GM12878 (cell line): ENCODE data around the gene FILIP1L. TPM values are rescaled to one million over a fixed set of nuclear protein-coding genes. Genes with fewer than 3 reads are reported as not detected.

Source experiments
- ATAC-seq: fragments of 200-7000 bp; cut with Tn5 transposase; 3 replicates; pipeline ENCODE4 v1.9.1; 2020; ENCODE audit warnings: mild to moderate bottlenecking, moderate library complexity
- BruUV-seq: library from RNA; stranded (reverse); fragments of 400-500 nt; replicated peaks from 2 replicates; lab custom pipeline; 2021; lab: Mats Ljungman, UMichigan
- CTCF ChIA-PET: fragments of 300-600 bp; sonication (Branson Sonifier 250); formaldehyde crosslinking; extraction: SDS; loops from one replicate; lab custom pipeline; 2021; ENCODE audit warnings: inconsistent platforms; lab: Yijun Ruan, JAX
- POLR2A ChIA-PET: fragments of 350-600 bp; formaldehyde crosslinking; extraction: SDS; loops from one replicate; lab custom pipeline; 2021; ENCODE audit warnings: inconsistent platforms; lab: Charles Lee
- RAD21 ChIA-PET: fragments of 300-600 bp; sonication (Branson Sonifier 250); formaldehyde crosslinking; loops from one replicate; lab custom pipeline; 2023; ENCODE audit warnings: antibody characterized with exemption; ENCODE audit not compliant: unreplicated experiment; lab: Charles Lee
- SMC1A ChIA-PET: fragments of 300-600 bp; sonication (Branson Sonifier 250); formaldehyde crosslinking; loops from one replicate; lab custom pipeline; 2023; ENCODE audit not compliant: unreplicated experiment, uncharacterized antibody; lab: Charles Lee
- DNase-seq: peaks from one replicate; pipeline ENCODE4 v3.0.0-alpha.2; 2011; ENCODE audit warnings: low read depth, low spot score
- FAIRE-seq: peaks from 3 replicates; lab custom pipeline; 2011; peaks lifted over from hg19 to GRCh38; lab: Jason Lieb, UNC
- H2AFZ ChIP-seq: 2 replicates; pipeline ENCODE4 v1.6.0; 2011; ENCODE audit warnings: low read depth, low read length, control low read depth; ENCODE audit not compliant: control insufficient read depth
- H3K27ac ChIP-seq: 2 replicates; pipeline ENCODE4 v1.5.1; 2011; ENCODE audit warnings: control low read depth; ENCODE audit not compliant: control insufficient read depth, insufficient read depth
- H3K27me3 ChIP-seq, 2 experiments: replicated peaks in 1 of 2; 2 replicates each; pipeline versions ENCODE4 v1.6.0 to v1.6.1; 2011; ENCODE audit warnings: low read length in 1 of 2; ENCODE audit not compliant: control insufficient read depth in 2 of 2, insufficient read depth in 2 of 2
- H3K36me3 ChIP-seq, 2 experiments: 2 replicates each; pipeline ENCODE4 v1.5.1; 2011; ENCODE audit warnings: low read length in 1 of 2; ENCODE audit not compliant: control insufficient read depth in 2 of 2, insufficient read depth in 2 of 2
- H3K4me1 ChIP-seq: 2 replicates; pipeline ENCODE4 v1.6.1; 2011; ENCODE audit warnings: mild to moderate bottlenecking, low read length, moderate library complexity, mixed read lengths; ENCODE audit not compliant: control insufficient read depth, insufficient read depth
- H3K4me2 ChIP-seq: 2 replicates; pipeline ENCODE4 v1.6.0; 2011; ENCODE audit warnings: control low read depth; ENCODE audit not compliant: control insufficient read depth, insufficient read depth
- H3K4me3 ChIP-seq: fragments of 200-600 bp; sonication (generic); 2 replicates; pipeline ENCODE4 v1.5.1; 2016
- H3K79me2 ChIP-seq: 2 replicates; pipeline ENCODE4 v1.6.0; 2011; ENCODE audit warnings: low read length; ENCODE audit not compliant: control insufficient read depth, insufficient read depth
- H3K9ac ChIP-seq: 2 replicates; pipeline ENCODE4 v1.8.0; 2011; ENCODE audit warnings: low read length, control low read depth, mixed read lengths; ENCODE audit not compliant: control insufficient read depth, insufficient read depth
- H3K9me3 ChIP-seq: replicated peaks from 3 replicates; pipeline ENCODE4 v1.5.1; 2011; ENCODE audit warnings: mild to moderate bottlenecking, low read length; ENCODE audit not compliant: control insufficient read depth, insufficient read depth
- H4K20me1 ChIP-seq: 2 replicates; pipeline ENCODE4 v1.6.0; 2011; ENCODE audit not compliant: control insufficient read depth, insufficient read depth
- ETV6 ChIP-seq, 2 experiments: fragments of 450-650 bp in 1 of 2; IDR thresholded peaks in 1 of 2; conservative IDR thresholded peaks in 1 of 2; 2 replicates each; pipeline ENCODE4 v1.6.1; 2014; ENCODE audit warnings: antibody characterized with exemption in 1 of 2, borderline replicate concordance in 1 of 2, low read depth in 1 of 2, mild to moderate bottlenecking in 1 of 2, moderate library complexity in 1 of 2
- FOXK2 ChIP-seq: fragments of 450-650 bp; IDR thresholded peaks from 2 replicates; pipeline ENCODE4 v1.6.1; 2017; ENCODE audit warnings: mild to moderate bottlenecking, moderate library complexity
- HDGF ChIP-seq: fragments of 450-650 bp; IDR thresholded peaks from 2 replicates; pipeline ENCODE4 v1.6.1; 2016; ENCODE audit warnings: antibody characterized with exemption
- IKZF2 ChIP-seq, 2 experiments: fragments of 450-650 bp; IDR thresholded peaks; 2 replicates each; pipeline ENCODE4 v1.6.1; 2017; ENCODE audit warnings: mild to moderate bottlenecking in 2 of 2, moderate library complexity in 2 of 2
- JUND ChIP-seq: IDR thresholded peaks from 2 replicates; pipeline ENCODE4 v1.6.1; 2012; ENCODE audit warnings: low read depth, mild to moderate bottlenecking, low read length, improper control_type of control experiment, moderate library complexity
- NFXL1 ChIP-seq: fragments of 450-650 bp; IDR thresholded peaks from 2 replicates; pipeline ENCODE4 v1.6.1; 2017; ENCODE audit warnings: antibody characterized with exemption, mild to moderate bottlenecking, borderline replicate concordance
- NR2F1 ChIP-seq: fragments of 450-650 bp; conservative IDR thresholded peaks from 2 replicates; pipeline ENCODE4 v1.6.1; 2017; ENCODE audit warnings: mild to moderate bottlenecking
- PAX8 ChIP-seq: fragments of 450-650 bp; IDR thresholded peaks from 2 replicates; pipeline ENCODE4 v1.6.1; 2017; ENCODE audit warnings: mild to moderate bottlenecking, moderate library complexity
- POU2F2 ChIP-seq: IDR thresholded peaks from 3 replicates; pipeline ENCODE4 v1.6.1; 2011; ENCODE audit warnings: low read depth, mild to moderate bottlenecking, low read length, borderline replicate concordance
- SREBF1 ChIP-seq: IDR thresholded peaks from 2 replicates; pipeline ENCODE4 v1.6.1; 2012; ENCODE audit warnings: mild to moderate bottlenecking, low read length
- STAT3 ChIP-seq: IDR thresholded peaks from 2 replicates; pipeline ENCODE4 v1.6.1; 2011; ENCODE audit warnings: low read depth, low read length, improper control_type of control experiment
- YY1 ChIP-seq: IDR thresholded peaks from 2 replicates; pipeline ENCODE4 v1.6.1; 2011; ENCODE audit warnings: low read depth, mild to moderate bottlenecking, low read length
- ZBED1 ChIP-seq: IDR thresholded peaks from 2 replicates; pipeline ENCODE4 v1.6.1; 2016; ENCODE audit warnings: borderline replicate concordance
- WGBS: methylation state at CpG from one replicate; pipeline ENCODE4 v1.1.6; 2016; ENCODE audit warnings: low lambda C conversion rate; ENCODE audit not compliant: insufficient replicate concordance, insufficient coverage; ENCODE audit errors: missing lambda C conversion rate; 5-methylcytosine and 5-hydroxymethylcytosine counted together
- in situ Hi-C: fragments of 300-500 bp; cut with MboI; formaldehyde crosslinking; loops from 9 replicates; pipeline ENCODE4 v1.14.3; 2018; ENCODE audit warnings: mixed read lengths
- intact Hi-C: fragments of 100-400 bp; cut with micrococcal nuclease; formaldehyde crosslinking; loops from one replicate; pipeline ENCODE4 v1.14.2; 2022; ENCODE audit not compliant: unreplicated experiment
- polyA plus RNA-seq, 11 experiments: library from polyadenylated mRNA; depleted of rRNA in 4 of 11; unstranded in 6 of 11; stranded (reverse) in 5 of 11; fragments of >200 nt; fragmentation: Nextera tagmentation in 4 of 11; fragmentation: Illumina TruSeq in 1 of 11; extraction: Ambion mirVana in 4 of 11; extraction: Trizol in 1 of 11; gene quantifications; 1 replicate in 1 of 11; 2 replicates in 10 of 11; pipeline versions ENCODE4 v1.2.1 to v1.2.3, GENCODE V29; 2011 to 2016; ENCODE audit warnings: inconsistent platforms in 2 of 11, missing spikeins in 2 of 11, low read depth in 1 of 11
- total RNA-seq, 4 experiments: library from RNA; depleted of rRNA in 3 of 4; stranded (reverse); fragments of >200 nt in 3 of 4; fragmentation: Illumina TruSeq in 1 of 4; extraction: Trizol in 1 of 4; gene quantifications; 2 replicates each; pipeline versions ENCODE4 v1.2.1 to v1.2.3, GENCODE V29; 2013 to 2021
- TF ChIP-seq, protein P1 (sequence below): fragments of 450-650 bp; IDR thresholded peaks from 2 replicates; pipeline ENCODE4 v1.6.1; 2017; ENCODE audit warnings: antibody characterized with exemption, mild to moderate bottlenecking, moderate library complexity
- TF ChIP-seq, protein P2 (sequence below): fragments of 450-650 bp; IDR thresholded peaks from 2 replicates; pipeline ENCODE4 v1.6.1; 2016; ENCODE audit warnings: mild to moderate bottlenecking
- TF ChIP-seq, protein P3 (sequence below): IDR thresholded peaks from 2 replicates; pipeline ENCODE4 v1.6.1; 2012; ENCODE audit warnings: low read depth, low read length, improper control_type of control experiment

The FILIP1L gene
- total and polyA plus RNA-seq, 10 of the 15 experiments (the other 5 are each of a cell fraction or from before 2014, with no cell fraction given) = 0.24 to 6.1 (median 3.5) TPM

DNA sequence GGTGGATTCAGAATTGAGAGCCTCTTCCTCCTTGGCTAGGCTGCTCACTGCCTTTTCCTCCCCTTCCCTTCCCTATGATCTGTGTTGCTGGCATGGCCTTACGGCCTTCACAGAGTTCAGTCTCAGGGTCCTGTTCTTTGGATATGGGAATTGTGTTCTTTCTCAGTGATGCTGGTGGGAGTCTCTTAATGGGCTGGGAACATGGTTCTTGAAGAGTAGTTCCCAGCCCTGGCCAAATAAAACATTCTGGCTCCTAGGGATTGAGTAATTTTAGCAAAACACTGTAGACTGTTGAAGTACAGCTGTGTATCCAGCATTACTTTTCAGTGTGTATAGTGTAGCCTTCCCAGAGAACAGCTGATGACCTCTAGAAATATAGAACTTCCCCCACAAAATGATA is 22.6 kb upstream of the FILIP1L start:
- Histone ChIP-seq H4K20me1 (no peaks in the 10 kb centered on the region), H3K27ac (no peak overlapping the region), H3K4me3 (no peak overlapping the region), H3K4me1 (no peaks in the 10 kb centered on the region), H3K4me2 (no peak overlapping the region), H3K79me2 (no peaks in the 10 kb centered on the region), H3K9ac (no peak overlapping the region), H2AFZ (no peak overlapping the region), H3K27me3 (no peaks in the 10 kb centered on the region), H3K9me3 (no peaks in the 10 kb centered on the region), H3K36me3 (no peaks in the 10 kb centered on the region)
- ChIA-PET RAD21 (no interaction called here), CTCF (interaction anchor here (0.7 to 1.3 kb wide), 3 partner anchors 12 to 294 kb away, joined by 3 to 4 read pairs (median 3); no protein-coding TSS in a partner anchor), SMC1A (interaction anchor here (1.0 to 1.6 kb wide), 2 partner anchors 15 to 293 kb away, joined by 3 to 4 read pairs; no protein-coding TSS in a partner anchor), POLR2A (interaction anchor here (0.6 kb wide), 1 partner anchor 591 kb away, joined by 3 read pairs; no protein-coding TSS in a partner anchor)
- no peak for DNase-seq
- no peak for FAIRE-seq
- ATAC-seq = no peak
- in situ Hi-C loops (no loop called here), intact Hi-C loops (no loop called here)
- no TSS peak for BruUV-seq
- WGBS = 100% methylated on average over 1 of the region's 1 CpG
- no peak for TF ChIP-seq PAX8
- TF ChIP-seq, protein P1, sequence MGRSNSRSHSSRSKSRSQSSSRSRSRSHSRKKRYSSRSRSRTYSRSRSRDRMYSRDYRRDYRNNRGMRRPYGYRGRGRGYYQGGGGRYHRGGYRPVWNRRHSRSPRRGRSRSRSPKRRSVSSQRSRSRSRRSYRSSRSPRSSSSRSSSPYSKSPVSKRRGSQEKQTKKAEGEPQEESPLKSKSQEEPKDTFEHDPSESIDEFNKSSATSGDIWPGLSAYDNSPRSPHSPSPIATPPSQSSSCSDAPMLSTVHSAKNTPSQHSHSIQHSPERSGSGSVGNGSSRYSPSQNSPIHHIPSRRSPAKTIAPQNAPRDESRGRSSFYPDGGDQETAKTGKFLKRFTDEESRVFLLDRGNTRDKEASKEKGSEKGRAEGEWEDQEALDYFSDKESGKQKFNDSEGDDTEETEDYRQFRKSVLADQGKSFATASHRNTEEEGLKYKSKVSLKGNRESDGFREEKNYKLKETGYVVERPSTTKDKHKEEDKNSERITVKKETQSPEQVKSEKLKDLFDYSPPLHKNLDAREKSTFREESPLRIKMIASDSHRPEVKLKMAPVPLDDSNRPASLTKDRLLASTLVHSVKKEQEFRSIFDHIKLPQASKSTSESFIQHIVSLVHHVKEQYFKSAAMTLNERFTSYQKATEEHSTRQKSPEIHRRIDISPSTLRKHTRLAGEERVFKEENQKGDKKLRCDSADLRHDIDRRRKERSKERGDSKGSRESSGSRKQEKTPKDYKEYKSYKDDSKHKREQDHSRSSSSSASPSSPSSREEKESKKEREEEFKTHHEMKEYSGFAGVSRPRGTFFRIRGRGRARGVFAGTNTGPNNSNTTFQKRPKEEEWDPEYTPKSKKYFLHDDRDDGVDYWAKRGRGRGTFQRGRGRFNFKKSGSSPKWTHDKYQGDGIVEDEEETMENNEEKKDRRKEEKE = no peak
- TF ChIP-seq, protein P2, sequence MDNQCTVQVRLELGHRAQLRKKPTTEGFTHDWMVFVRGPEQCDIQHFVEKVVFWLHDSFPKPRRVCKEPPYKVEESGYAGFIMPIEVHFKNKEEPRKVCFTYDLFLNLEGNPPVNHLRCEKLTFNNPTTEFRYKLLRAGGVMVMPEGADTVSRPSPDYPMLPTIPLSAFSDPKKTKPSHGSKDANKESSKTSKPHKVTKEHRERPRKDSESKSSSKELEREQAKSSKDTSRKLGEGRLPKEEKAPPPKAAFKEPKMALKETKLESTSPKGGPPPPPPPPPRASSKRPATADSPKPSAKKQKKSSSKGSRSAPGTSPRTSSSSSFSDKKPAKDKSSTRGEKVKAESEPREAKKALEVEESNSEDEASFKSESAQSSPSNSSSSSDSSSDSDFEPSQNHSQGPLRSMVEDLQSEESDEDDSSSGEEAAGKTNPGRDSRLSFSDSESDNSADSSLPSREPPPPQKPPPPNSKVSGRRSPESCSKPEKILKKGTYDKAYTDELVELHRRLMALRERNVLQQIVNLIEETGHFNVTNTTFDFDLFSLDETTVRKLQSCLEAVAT = no peak
- TF ChIP-seq NFXL1 = no peak
- TF ChIP-seq, protein P3, sequence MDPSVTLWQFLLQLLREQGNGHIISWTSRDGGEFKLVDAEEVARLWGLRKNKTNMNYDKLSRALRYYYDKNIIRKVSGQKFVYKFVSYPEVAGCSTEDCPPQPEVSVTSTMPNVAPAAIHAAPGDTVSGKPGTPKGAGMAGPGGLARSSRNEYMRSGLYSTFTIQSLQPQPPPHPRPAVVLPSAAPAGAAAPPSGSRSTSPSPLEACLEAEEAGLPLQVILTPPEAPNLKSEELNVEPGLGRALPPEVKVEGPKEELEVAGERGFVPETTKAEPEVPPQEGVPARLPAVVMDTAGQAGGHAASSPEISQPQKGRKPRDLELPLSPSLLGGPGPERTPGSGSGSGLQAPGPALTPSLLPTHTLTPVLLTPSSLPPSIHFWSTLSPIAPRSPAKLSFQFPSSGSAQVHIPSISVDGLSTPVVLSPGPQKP = no peak
- TF ChIP-seq POU2F2 = no peak
- TF ChIP-seq IKZF2 (IDR thresholded peaks at IDR 0.05) = no peak
- TF ChIP-seq SREBF1 = no peak
- no peak for TF ChIP-seq ZBED1
- TF ChIP-seq STAT3 = no peak
- TF ChIP-seq YY1 = no peak
- TF ChIP-seq NR2F1 = no peak
- TF ChIP-seq JUND = no peak
- TF ChIP-seq ETV6 (conservative IDR thresholded peaks at IDR 0.05 in 1 of 2, IDR thresholded peaks at IDR 0.05 in 1 of 2; ENCODE audit: borderline replicate concordance in 1 of 2, low read depth in 1 of 2) = no peak
- no peak for TF ChIP-seq FOXK2
- TF ChIP-seq HDGF = no peak
